Stimulated activated CD4-positive, alpha-beta T cell treated with anti-CD3 and anti-CD28 coated beads, Interleukin-15, amount 100 ng/mL, for 48 hours (primary cell): ENCODE results near the gene SPTBN5.
A peak's percentile ranks its signal among the peaks of the same experiment; 100 is the strongest.

ENCODE experiments used
- DNase-seq, 2 donors: peaks; one replicate each; pipeline ENCODE4 v3.0.0-alpha.2; 2020; ENCODE audit warnings: low read depth in 2 of 2

The SPTBN5 gene

DNA sequence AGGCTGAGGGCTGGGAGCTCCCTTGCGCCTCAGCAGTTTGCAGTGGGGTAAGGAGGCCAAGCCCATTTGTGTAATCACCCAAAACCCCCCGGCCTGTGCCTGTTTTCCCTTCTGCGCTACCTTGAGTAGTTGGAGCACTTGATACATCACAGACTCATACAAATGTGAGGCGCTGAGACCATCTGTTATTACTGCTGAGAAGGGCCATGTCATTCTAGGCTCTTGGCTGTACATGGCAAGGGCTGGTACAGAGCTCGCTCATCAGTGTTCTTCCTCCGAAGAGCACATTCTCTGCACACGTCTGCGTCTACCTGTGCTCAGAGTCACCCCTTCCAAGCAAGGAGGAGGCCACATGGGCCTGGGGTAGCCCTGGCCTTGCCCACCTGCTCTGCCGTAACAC, 45.9 kb downstream of the SPTBN5 start:
- no peak for DNase-seq

DNA sequence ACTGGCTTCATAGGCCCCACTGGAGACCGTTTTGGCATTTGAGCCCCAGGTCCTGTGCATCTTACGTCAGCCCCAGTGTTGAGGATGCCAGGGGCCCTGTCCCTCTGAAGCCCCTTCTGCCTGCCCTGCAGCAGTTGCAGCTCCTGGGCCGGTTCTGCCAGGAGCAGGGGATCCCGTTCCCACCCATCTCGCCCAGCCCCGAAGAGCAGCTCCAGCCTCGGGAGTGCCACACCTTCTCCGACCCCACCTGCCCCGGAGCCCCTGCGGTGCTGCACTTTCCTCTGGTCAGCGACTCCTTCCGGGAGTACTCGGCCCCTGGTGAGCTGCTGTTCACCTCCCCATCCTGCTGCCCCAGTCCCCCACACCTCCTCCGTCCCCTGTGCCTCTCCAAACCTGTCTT, 46.6 kb downstream of the SPTBN5 start:
- no peak for DNase-seq

DNA sequence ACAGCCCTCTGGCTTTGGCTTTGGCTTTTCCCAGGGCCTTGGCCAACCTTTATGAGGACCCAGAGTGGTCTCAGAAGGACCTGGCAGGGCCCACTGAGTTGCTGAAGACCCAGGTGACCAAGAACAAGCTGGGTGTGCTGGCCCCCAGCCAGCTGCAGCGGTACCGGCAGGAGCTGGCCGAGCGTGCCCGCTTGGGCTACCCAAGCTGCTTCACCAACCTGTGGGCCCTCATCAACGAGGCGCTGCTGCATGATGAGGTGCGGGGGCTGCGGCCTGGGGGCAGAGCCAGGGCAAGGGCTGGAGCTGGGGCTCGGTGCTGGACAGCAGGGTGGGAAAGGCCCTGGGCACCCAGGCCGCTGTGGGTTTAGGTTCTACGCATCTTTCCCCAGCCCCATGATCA, 49.0 kb downstream of the SPTBN5 start:
- DNase-seq = no peak

DNA sequence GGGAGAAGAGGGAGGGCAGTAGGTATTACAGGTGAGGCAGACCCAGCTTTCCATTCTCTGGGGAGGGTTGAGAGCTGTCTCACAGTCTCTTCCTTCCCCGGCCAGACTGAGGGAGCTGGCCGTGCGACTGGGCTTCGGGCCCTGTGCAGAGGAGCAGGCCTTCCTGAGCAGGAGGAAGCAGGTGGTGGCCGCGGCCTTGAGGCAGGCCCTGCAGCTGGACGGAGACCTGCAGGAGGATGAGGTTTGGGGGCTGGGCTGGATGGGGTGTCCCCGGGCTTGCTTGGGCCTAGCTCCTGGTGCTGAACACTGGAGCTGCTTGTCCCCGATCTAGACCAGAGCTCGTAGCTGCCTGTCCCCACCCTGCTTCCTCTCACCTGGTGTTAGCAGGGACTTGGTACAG, 50.3 kb downstream of the SPTBN5 start:
- no peak for DNase-seq

DNA sequence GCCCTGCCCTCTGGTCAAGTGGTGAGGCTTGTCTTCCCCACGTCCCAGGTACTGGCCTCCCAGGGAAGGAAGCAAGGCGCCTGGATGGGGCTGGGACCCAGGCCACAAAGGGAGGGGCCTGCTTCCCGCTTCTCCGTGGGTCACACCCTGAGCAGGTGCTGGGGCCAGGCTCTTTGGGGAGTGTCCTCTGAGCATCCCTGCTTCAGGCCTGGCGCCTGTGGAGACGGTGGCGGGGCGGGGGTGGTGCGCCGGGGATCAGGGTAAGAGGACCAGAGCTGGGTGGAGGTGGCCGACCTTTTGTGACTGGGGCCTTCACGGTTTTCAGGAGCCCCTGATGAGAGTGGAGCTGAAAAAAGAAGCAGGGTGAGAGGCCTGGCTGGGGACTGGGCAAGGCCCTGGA, 51.6 kb downstream of the SPTBN5 start:
- DNase-seq = no peak

DNA sequence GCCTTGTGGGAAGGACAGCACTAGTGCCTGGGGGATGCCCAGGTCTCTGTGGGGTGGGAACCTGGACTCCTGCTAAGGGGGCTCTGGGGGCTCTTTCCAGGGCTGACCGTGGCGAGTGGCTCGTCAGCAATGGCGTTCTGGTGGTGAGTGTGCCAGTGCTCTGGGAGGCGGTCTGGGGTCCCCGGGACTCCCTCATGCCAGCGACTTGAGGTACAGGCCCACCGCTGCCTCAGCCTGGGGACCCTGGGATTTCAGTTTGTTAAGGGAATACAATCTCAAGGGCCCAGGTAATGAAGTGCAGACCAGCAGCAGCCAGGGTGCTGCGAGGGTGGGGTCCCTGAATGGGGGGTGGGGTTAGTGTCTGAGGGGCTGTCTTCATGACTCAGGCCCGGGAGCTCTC, 52.7 kb downstream of the SPTBN5 start:
- DNase-seq = no peak

DNA sequence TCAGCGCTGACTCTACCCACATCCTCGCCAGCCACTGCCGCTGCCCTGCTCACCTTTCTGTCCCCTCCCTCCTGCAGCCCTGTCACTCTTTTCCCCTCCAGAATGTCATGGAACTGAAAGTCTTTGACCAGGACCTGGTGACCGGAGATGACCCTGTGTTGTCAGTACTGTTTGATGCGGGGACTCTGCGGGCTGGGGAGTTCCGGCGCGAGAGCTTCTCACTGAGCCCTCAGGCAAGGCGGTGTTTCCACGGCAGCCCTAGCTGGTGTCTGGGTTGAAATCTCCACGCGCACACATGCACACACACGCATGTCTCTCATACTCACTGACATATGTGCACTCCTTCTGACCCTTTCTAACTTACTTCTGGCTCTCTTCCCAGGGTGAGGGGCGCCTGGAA, 53.2 kb downstream of the SPTBN5 start:
- DNase-seq = no peak

DNA sequence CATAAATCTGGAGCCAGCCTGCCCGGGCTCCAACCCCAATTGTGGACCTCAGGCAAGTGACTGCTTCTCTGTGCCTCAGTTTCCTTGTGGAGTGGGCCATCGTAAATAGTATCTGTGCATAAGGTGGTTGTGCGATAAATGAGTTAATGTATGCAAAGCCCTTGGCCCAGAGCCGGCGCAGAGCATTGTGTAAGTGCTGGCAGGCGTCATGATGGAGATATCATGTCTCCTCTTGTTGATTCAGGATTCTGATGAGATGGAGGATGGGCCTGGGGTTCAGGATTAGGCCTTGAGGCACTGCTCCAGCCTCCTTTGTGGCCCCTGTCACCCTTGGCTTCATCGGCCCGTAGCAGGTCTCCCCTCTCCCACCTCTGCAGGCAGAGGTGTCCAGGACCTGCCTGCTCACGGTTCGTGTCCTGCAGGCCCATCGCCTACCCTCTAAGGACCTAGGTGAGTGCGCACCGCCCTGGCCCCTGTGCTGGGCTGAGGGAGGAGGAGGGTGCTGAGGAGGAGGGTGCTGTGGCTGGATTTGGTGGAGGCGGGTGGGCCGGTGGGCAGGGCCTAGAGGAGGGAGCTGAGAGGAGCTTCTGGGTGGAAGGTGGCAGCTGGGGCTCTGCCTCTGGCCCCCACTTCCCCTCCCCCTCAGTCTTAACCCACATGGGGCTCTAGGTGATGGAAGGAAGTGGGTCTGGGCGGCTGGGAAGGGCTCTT, 53.9 kb downstream of the SPTBN5 start:
- no peak for DNase-seq

DNA sequence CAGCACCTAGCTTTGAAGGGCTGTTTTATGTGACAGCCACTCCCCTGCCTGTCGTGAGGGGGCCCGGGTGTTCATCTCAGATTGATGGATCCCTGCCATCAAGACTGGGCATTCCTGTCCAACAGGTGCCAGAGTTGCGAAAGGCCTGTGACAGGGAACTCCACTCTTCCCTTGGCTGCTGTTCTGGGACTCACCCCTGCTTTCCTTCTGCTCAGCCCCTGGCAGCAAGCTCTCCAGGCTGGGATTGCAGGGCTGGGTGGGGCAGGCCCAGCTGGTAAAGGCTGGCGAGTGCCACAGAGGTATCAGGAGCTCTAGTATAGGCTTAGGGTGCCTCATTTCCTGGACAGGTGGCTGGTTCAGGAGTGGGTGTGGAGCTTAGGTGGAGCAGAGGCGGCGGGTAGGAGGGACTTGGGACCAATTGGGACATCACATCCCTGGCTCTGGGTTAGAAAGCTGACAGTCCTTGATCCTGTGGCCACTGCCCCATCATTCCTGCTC, 55.4 kb downstream of the SPTBN5 start, which contains the start of gene PLA2G4B:
Gene PLA2G4B, plus strand, starts transcription at position 448 of the 498 bp plus-strand sequence. CDS start 67 bp downstream, outside the sequence.
- DNase-seq = no peak

DNA sequence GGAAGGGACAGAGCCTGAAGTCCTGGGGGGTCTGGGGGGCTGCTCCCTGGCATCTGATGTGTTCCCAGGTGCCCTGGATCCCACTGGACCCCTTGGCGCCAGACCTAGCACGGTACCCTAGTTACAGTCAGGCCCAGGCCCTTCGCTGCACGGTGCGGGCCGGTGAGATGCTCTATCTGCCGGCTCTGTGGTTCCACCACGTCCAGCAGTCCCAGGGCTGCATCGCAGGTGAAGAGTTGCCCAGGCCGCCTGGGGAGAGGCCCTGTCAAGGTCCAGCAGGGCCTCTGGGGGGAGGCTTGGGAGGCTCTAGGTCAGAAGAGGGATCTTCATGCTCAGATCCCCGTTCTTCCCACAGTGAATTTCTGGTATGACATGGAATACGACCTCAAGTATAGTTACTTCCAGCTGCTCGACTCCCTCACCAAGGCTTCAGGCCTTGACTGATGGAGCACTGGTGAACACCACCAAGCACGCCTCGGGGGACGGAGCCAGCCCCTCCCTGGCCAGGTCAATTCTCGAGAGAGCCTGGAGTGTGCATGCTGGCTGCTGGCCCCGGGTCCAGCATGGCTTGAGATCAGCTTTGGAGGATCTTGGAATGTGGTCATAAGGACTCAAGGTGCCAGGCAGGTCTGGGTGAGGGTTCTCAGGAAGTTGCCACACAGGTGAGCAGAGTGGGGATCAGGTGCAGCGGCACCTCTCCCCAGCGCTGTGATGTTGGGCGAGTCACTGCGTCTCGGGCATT, 57.0 kb downstream of the SPTBN5 start:
- no peak for DNase-seq

DNA sequence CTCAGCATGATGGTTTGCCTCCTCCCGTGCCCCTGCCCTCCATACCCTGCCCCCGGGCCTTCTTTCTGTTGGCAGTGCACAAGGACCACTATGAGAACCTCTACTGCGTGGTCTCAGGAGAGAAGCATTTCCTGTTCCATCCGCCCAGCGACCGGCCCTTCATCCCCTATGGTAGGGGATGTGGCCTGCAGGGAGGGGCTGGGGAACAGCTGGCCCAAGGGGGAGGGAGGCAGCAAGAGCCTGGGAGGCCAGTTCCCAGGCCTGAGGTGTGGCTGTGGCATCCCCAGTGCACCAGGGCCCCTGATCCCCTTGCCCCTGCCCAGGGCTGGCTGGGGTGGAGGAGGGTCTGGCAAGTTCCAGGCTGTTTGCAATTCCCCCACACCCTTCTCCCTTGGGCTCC, 57.8 kb downstream of the SPTBN5 start:
- DNase-seq = no peak

DNA sequence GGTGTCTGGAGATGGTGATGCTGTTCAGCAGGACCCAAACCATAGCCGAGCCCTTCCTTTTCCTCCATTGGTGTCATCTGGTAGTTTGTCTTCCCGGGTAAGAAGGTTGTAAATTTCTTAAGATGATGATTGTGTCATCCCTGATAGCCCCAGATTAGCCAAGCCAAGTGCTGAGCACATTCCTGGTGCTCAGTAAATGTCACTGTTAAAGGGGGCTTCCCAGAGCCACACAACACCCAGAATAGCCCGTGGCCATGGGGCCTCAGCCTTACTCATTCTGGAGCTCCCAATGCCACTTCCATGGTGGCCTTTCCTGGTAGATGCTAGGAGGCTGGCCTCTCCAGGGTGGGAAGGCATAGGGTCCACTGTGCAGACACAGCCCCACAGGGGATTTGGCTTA, 59.8 kb downstream of the SPTBN5 start:
- DNase-seq = no peak

DNA sequence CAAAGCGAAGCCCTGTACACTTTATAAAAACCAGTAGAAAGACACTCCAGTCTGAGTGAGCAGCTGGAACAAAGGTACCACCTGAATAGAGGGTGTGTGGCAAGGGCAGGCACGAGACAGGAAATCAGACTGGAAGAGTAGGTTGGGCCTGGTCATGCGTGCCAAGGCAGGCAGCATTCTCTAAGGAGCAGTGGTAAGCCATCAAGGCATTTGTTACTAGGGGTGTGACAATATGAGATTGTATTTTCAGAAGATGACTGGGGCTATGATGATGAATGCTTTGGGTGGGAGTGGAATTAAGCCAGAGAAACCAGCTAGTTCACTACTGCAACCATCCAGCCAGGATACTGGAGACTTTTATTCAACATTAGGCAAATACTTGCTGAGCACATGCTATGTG, 61.0 kb downstream of the SPTBN5 start:
- no peak for DNase-seq

DNA sequence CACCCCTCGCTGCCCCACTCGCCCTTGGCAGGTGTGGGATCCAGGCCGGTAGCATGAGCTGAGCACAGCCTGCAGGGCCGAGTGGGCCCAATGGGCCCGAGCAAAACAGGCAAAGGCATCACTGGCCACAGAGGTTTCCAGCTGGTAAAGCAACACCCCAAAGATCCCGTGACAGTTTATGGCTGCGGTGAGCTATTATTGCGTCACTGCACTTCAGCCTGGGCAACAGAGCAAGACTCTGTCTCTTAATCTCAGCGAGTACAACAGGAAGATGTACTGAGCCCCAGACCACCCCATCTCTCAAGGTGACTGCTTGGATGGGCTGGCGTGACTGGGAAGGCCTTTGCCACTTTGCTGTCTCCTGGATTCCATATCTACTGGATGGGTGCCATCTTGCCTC, 61.6 kb downstream of the SPTBN5 start:
- no peak for DNase-seq

DNA sequence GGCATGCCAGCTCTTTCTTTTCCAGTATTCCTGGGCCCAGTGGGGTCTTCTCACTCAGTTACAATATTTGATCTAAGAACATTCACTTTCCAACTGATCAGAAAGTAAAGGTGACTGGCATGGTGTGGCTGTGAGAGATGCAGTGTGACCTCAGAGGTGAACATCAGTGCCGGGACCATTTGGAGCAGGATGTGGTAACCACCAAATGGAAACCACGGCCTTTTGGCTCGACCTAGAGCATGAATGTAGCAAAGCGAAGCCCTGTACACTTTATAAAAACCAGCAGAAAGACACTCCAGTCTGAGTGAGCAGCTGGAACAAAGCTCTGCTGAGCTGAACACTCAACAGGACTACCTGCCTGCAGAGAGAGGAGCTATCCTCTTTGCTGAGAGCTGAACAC, 62.6 kb downstream of the SPTBN5 start:
- DNase-seq = peak; percentile 40 to 43

DNA sequence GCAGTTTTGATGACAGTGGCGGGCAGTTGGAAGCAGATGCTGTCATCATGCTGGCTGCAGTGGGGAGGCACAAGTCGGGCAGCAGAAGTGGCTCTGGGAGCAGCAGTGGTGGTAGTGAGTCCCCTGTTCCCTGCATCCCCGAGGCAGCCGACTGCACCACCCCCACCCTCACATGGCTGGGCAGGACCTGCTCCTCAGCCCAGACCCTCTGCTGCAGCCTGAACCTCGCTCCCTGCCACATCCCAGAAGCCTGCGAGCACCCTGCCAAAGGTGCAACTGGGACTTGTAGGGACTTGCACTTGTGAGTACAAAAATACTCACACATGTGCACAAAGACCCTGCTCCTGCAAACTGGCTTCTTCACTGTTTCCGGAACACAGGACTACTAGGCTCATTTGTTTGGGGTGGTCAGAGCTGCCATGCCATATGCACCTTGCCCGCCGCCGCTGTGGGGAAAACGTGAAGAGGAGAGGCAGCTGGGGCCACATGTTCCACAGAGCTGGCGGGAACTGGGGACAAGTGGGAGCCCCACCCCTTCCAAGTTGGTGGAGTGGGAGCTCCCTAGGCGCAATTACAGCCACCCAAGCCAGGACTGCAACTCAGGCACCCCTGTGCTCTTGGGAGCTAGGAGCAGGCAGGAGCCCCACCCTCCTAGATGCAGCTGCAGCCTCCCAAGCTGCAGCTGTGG, 63.8 kb downstream of the SPTBN5 start:
- no peak for DNase-seq

DNA sequence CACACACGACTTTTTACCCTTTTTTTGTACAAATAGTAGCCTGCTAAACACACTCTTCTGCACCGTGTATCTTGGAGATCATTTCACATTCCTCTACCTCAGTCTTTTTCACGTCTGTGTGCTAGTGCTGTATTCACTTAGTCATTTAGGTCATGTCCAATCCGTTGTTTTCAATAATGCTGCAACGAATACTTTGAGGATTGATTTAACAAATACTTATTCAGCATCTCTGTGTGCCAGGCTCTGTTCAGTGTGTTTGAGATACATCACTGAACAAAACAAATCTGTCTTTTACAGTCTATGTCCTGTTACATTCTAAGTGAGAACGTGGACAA, 65.1 kb downstream of the SPTBN5 start:
- no peak for DNase-seq

DNA sequence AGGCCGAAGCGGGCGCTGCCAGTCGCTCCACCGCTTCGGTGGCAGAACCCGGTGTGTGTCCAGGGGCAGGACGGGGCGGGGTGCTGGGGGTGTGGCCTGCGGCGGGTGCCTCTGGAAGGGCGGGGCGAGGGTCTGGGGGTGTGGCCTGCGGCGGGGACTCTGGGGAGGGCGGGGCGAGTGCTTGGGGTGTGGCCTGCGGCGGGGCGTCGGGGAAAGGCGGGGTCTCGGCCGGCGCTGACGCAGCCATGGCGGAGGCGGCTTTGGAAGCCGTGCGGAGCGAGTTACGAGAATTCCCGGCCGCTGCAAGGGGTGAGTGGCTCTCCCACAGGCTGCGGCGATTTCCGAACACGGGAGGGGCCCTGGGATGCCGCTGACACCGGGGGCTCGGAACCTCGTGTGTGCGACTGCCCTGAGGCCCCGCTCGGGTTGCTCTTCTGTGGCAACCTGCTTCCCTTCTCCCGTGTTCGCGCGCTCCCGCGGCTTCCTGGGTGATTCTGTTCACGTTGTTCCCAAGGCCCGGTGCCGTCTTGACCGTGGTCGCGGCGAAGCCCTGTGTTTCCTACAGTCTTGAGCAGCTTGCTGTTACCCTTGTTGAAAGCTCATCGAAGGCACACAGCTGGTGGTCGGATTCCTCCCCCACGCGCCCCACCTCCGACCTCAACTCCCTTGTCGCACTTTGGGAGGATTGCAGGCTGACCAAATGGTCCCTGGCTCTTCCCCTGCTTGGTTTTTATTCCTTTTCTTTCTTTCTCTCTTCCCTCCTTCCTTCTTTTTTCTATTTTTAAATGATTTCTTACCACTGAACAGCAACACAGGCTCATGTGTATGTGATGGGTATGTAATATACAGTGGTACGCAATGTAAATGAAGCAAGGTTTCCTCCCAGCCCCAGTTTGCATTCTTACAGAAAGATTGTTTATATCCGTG, 65.7 kb downstream of the SPTBN5 start, which contains the start of gene JMJD7:
Gene JMJD7, plus strand, starts transcription at position 213 of the 927 bp plus-strand sequence. Its CDS starts 33 bp downstream, at position 246.
- DNase-seq = peak; percentile 91 to 96

DNA sequence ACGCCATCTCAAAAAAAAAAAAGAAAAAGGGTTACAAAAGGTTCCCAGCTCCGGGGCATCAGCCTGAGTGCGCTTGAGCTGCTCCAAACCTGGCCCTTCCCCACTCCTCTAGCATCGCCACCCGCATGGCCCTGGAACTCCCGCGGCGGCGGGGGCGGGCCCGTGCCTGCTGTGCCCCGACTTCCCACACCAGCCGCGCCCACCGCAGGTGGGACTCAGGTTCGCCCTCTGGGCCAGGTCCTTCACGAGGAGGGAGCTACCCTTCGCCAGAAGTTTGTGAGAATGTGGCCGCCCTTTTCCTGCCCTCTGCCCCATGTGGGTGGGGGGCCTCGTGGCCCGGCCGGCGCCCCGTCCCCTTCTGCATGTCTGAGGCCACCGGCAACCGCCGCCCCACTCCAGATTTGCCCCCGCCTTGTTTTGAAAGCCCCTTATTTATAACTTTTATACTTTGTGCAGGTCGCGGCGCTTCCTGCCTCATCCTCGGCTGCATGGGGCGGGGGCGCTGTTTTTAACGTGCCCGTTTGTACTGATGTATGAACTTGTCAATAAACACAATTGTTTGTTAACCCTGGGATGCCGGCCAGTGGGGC, 66.5 kb downstream of the SPTBN5 start:
- no peak for DNase-seq

DNA sequence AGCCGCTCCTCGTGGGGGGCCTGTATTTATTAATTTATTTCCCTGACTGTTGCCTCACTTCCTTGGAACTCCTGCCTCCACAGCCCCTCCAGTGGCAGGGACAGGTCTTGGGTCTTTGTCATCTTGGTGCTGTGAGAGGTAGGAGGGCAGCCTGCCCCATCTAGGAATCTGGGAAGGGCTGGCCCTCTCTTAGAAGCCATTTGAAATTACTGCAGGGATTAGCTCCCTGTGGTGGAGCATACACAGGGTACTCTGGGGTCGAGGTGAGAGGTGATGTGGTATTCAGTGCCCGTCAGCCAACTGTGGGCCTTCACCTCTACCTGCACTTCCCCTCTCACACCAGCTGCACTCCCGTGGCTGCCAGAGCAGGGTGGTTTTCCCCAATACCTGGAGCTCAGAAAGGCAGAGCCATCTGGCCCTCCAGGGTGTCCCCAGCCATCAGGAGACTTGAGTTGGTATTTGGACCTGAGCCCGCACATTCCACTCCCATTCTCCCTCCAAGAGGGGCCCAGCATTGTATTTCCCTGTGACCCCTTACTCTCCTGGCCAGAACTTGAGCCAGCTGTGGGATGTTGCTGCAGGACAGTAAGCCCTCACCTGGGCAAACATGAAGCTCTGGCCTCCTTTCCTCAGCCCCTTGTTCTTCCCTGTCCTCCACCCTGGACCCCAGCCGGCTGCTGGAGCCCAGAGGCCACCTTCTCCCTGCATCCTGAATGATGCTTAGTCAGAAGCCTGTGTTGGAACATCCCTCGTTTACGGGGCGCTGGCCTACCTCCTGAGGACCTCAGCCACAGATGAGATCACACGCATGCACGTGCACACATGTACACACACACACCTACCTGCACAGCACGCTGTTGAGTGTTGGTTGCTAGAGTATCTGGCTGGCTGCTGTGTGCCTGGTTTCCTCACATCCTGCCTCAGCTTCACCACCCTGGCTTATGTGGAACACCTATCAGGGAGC, 68.0 kb downstream of the SPTBN5 start:
- DNase-seq = no peak
